Activated naive CD8-positive, alpha-beta T cell treated with anti-CD3 and anti-CD28 coated beads for 36 hours (primary cell): ENCODE results near the gene CHRNB1. TPM values are rescaled to one million over a fixed set of nuclear protein-coding genes. Genes with fewer than 3 reads are reported as not detected.

Experiments used
- DNase-seq: peaks from one replicate; pipeline ENCODE4 v3.0.0; 2021
- H3K27ac Mint-ChIP-seq: one replicate; pipeline ENCODE4 v1.8.0; 2022; ENCODE audit warnings: mild to moderate bottlenecking, moderate library complexity, mixed read lengths
- H3K27me3 Mint-ChIP-seq: one replicate; pipeline ENCODE4 v1.8.0; 2022; ENCODE audit warnings: mild to moderate bottlenecking, mixed read lengths
- H3K36me3 Mint-ChIP-seq: one replicate; pipeline ENCODE4 v1.8.0; 2021; ENCODE audit warnings: mild to moderate bottlenecking, mixed read lengths
- H3K4me1 Mint-ChIP-seq: one replicate; pipeline ENCODE4 v1.8.0; 2021; ENCODE audit warnings: mixed read lengths
- H3K4me3 Mint-ChIP-seq: one replicate; pipeline ENCODE4 v1.8.0; 2022; ENCODE audit warnings: mild to moderate bottlenecking, moderate library complexity, mixed read lengths
- H3K9me3 Mint-ChIP-seq: one replicate; pipeline ENCODE4 v1.8.0; 2022; ENCODE audit warnings: mixed read lengths
- total RNA-seq, 2 experiments: library from RNA; stranded (reverse); gene quantifications; one replicate each; pipeline ENCODE4 v1.2.3, GENCODE V29; 2021

Gene CHRNB1
- total RNA-seq, 2 experiments from 2014 or later = 10.6 to 11.3 TPM

GRCh38 chr17:7409716-7410115 is 35.1 kb upstream of the CHRNB1 start:
- Mint-ChIP-seq H3K4me1 (peaks cover 10% of the 10 kb centered on the region), H3K4me3 (no peak overlapping the region), H3K27ac (no peak overlapping the region), H3K9me3 (no peaks in the 10 kb centered on the region), H3K27me3 (no peaks in the 10 kb centered on the region), H3K36me3 (no peaks in the 10 kb centered on the region)
- DNase-seq = no peak

- Mint-ChIP-seq H3K9me3 (no peaks in the 10 kb centered on the region), H3K4me3 (no peak overlapping the region), H3K27ac (no peak overlapping the region), H3K36me3 (no peaks in the 10 kb centered on the region), H3K27me3 (no peaks in the 10 kb centered on the region), H3K4me1 (peaks cover 8% of the 10 kb centered on the region)
- no peak for DNase-seq
These were observed 34.0 kb upstream of the CHRNB1 start for GRCh38 chr17:7410634-7411426.

- no peak for DNase-seq
- Mint-ChIP-seq H3K27me3 (no peaks in the 10 kb centered on the region), H3K36me3 (no peaks in the 10 kb centered on the region), H3K27ac (no peak overlapping the region), H3K4me3 (no peak overlapping the region), H3K9me3 (no peaks in the 10 kb centered on the region), H3K4me1 (peaks cover 5% of the 10 kb centered on the region)
These were observed 33.5 kb upstream of the CHRNB1 start for GRCh38 chr17:7411427-7411750.

- Mint-ChIP-seq H3K4me3 (no peak overlapping the region), H3K4me1 (no peaks in the 10 kb centered on the region), H3K36me3 (no peaks in the 10 kb centered on the region), H3K27me3 (no peaks in the 10 kb centered on the region), H3K9me3 (no peaks in the 10 kb centered on the region), H3K27ac (no peak overlapping the region)
- no peak for DNase-seq
These were observed 31.4 kb upstream of the CHRNB1 start for GRCh38 chr17:7413346-7413985.

- Mint-ChIP-seq H3K36me3 (no peaks in the 10 kb centered on the region), H3K4me1 (no peaks in the 10 kb centered on the region), H3K4me3 (no peak overlapping the region), H3K9me3 (no peaks in the 10 kb centered on the region), H3K27ac (no peak overlapping the region), H3K27me3 (no peaks in the 10 kb centered on the region)
- DNase-seq = no peak
These were observed 30.0 kb upstream of the CHRNB1 start for GRCh38 chr17:7414837-7415236.

- Mint-ChIP-seq H3K4me3 (no peak overlapping the region), H3K27me3 (no peaks in the 10 kb centered on the region), H3K27ac (no peak overlapping the region), H3K9me3 (no peaks in the 10 kb centered on the region), H3K36me3 (no peaks in the 10 kb centered on the region), H3K4me1 (no peaks in the 10 kb centered on the region)
- no peak for DNase-seq
These were observed 29.1 kb upstream of the CHRNB1 start for GRCh38 chr17:7415784-7416183.

- H3K4me3 Mint-ChIP-seq = no peak overlapping the region
- no peaks in the 10 kb centered on the region for H3K27me3 Mint-ChIP-seq
- no peaks in the 10 kb centered on the region for H3K4me1 Mint-ChIP-seq
- no peak for DNase-seq
- no peaks in the 10 kb centered on the region for H3K36me3 Mint-ChIP-seq
- no peaks in the 10 kb centered on the region for H3K9me3 Mint-ChIP-seq
- H3K27ac Mint-ChIP-seq = no peak overlapping the region
These were observed 28.5 kb upstream of the CHRNB1 start for GRCh38 chr17:7416323-7416722.

GRCh38 chr17:7417056-7417655 is 27.7 kb upstream of the CHRNB1 start:
- Mint-ChIP-seq H3K4me3 (no peak overlapping the region), H3K27me3 (no peaks in the 10 kb centered on the region), H3K36me3 (no peaks in the 10 kb centered on the region), H3K4me1 (no peaks in the 10 kb centered on the region), H3K9me3 (no peaks in the 10 kb centered on the region), H3K27ac (no peak overlapping the region)
- DNase-seq = no peak

GRCh38 chr17:7418472-7419152 is 26.2 kb upstream of the CHRNB1 start:
- Mint-ChIP-seq H3K9me3 (no peaks in the 10 kb centered on the region), H3K27me3 (no peaks in the 10 kb centered on the region), H3K27ac (no peak overlapping the region), H3K4me3 (no peak overlapping the region), H3K36me3 (no peaks in the 10 kb centered on the region), H3K4me1 (no peaks in the 10 kb centered on the region)
- DNase-seq = no peak

GRCh38 chr17:7419819-7420610 is 24.8 kb upstream of the CHRNB1 start, which contains the start of gene SPEM1:
TSS of gene SPEM1 (plus strand) at chr17:7420324. CDS start at chr17:7420385, 61 bp downstream.
- Mint-ChIP-seq H3K36me3 (no peaks in the 10 kb centered on the region), H3K27ac (no peak within 1 kb of the TSS)

GRCh38 chr17:7421186-7421585 is 23.7 kb upstream of the CHRNB1 start:
- Mint-ChIP-seq H3K27me3 (no peaks in the 10 kb centered on the region), H3K4me3 (no peak overlapping the region), H3K9me3 (no peaks in the 10 kb centered on the region), H3K27ac (no peak overlapping the region), H3K36me3 (no peaks in the 10 kb centered on the region), H3K4me1 (no peaks in the 10 kb centered on the region)
- no peak for DNase-seq

More at GRCh38 chr17:7419819-7420610, 24.8 kb upstream of the CHRNB1 start, which contains the start of gene SPEM1:
- Mint-ChIP-seq H3K4me1 (no peaks in the 10 kb centered on the region), H3K4me3 (no peak within 1 kb of the TSS), H3K27me3 (no peaks in the 10 kb centered on the region), H3K9me3 (no peaks in the 10 kb centered on the region)
- no peak for DNase-seq

- Mint-ChIP-seq H3K4me1 (no peaks in the 10 kb centered on the region), H3K27ac (no peak overlapping the region), H3K9me3 (no peaks in the 10 kb centered on the region), H3K27me3 (no peaks in the 10 kb centered on the region), H3K36me3 (no peaks in the 10 kb centered on the region), H3K4me3 (no peak overlapping the region)
- DNase-seq = no peak
These were observed 21.2 kb upstream of the CHRNB1 start for GRCh38 chr17:7423679-7424078.

- no peaks in the 10 kb centered on the region for H3K27me3 Mint-ChIP-seq
- no peaks in the 10 kb centered on the region for H3K36me3 Mint-ChIP-seq
- no peaks in the 10 kb centered on the region for H3K9me3 Mint-ChIP-seq
- no peak within 1 kb of the TSS for H3K27ac Mint-ChIP-seq
- no peak within 1 kb of the TSS for H3K4me3 Mint-ChIP-seq
- no peaks in the 10 kb centered on the region for H3K4me1 Mint-ChIP-seq
- DNase-seq = no peak
These were observed 19.5 kb upstream of the CHRNB1 start, which contains the start of gene SPEM2 for GRCh38 chr17:7425316-7425715. TSS of gene SPEM2 (plus strand) at chr17:7425616. CDS start at chr17:7425689, 73 bp downstream.

- no peak overlapping the region for H3K4me3 Mint-ChIP-seq
- H3K36me3 Mint-ChIP-seq = no peaks in the 10 kb centered on the region
- DNase-seq = no peak
- no peaks in the 10 kb centered on the region for H3K4me1 Mint-ChIP-seq
- H3K27ac Mint-ChIP-seq = no peak overlapping the region
- H3K9me3 Mint-ChIP-seq = no peaks in the 10 kb centered on the region
- no peaks in the 10 kb centered on the region for H3K27me3 Mint-ChIP-seq
These were observed 19.1 kb upstream of the CHRNB1 start for GRCh38 chr17:7425756-7426155.
